Measurements from ENCODE around the gene TNS1.

The TNS1 gene

DNA sequence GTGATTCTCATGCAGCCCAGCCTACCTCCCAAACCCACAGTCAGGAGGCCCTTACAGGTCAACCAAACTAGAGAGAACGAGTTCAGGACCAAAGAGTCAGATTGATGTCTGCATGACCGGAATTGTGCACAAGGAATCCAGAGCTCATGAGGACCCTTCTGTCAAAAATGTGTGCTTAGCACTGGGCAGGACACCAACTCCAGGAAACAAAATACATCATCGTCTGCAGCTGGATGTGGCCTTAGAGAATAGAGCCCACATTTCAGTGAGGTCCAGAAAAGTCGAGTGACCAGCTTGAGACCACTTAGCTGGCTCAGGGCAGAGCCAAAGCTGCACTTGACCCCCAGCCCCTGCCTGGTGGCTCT lies 3.2 kb downstream of the TNS1 start:
- no peak for DNase-seq (ENCODE audit: low read depth in 1 of 2, low spot score in 1 of 2)
- Histone ChIP-seq H3K27ac (replicated peaks) (no peak overlapping the region), H3K4me3 (replicated peaks; ENCODE audit: insufficient read depth, low read length) (no peak overlapping the region), H3K27me3 (ENCODE audit: insufficient read depth, poor library complexity, severe bottlenecking) (no peaks in the 10 kb centered on the region)
- TF ChIP-seq SPI1 (IDR thresholded peaks at IDR 0.05; ENCODE audit: borderline replicate concordance, low read depth) = no peak
- TF ChIP-seq CTCF (IDR thresholded peaks at IDR 0.05; ENCODE audit: insufficient read depth, low read length) = no peak
- no peak for TF ChIP-seq GABPA (IDR thresholded peaks at IDR 0.05; ENCODE audit: low read depth)
- no peak for TF ChIP-seq POLR2AphosphoS5 (IDR thresholded peaks at IDR 0.05; ENCODE audit: low read depth)
- TF ChIP-seq, protein P1, sequence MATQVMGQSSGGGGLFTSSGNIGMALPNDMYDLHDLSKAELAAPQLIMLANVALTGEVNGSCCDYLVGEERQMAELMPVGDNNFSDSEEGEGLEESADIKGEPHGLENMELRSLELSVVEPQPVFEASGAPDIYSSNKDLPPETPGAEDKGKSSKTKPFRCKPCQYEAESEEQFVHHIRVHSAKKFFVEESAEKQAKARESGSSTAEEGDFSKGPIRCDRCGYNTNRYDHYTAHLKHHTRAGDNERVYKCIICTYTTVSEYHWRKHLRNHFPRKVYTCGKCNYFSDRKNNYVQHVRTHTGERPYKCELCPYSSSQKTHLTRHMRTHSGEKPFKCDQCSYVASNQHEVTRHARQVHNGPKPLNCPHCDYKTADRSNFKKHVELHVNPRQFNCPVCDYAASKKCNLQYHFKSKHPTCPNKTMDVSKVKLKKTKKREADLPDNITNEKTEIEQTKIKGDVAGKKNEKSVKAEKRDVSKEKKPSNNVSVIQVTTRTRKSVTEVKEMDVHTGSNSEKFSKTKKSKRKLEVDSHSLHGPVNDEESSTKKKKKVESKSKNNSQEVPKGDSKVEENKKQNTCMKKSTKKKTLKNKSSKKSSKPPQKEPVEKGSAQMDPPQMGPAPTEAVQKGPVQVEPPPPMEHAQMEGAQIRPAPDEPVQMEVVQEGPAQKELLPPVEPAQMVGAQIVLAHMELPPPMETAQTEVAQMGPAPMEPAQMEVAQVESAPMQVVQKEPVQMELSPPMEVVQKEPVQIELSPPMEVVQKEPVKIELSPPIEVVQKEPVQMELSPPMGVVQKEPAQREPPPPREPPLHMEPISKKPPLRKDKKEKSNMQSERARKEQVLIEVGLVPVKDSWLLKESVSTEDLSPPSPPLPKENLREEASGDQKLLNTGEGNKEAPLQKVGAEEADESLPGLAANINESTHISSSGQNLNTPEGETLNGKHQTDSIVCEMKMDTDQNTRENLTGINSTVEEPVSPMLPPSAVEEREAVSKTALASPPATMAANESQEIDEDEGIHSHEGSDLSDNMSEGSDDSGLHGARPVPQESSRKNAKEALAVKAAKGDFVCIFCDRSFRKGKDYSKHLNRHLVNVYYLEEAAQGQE (IDR thresholded peaks at IDR 0.05; ENCODE audit: insufficient replicate concordance, low read depth) = no peak

DNA sequence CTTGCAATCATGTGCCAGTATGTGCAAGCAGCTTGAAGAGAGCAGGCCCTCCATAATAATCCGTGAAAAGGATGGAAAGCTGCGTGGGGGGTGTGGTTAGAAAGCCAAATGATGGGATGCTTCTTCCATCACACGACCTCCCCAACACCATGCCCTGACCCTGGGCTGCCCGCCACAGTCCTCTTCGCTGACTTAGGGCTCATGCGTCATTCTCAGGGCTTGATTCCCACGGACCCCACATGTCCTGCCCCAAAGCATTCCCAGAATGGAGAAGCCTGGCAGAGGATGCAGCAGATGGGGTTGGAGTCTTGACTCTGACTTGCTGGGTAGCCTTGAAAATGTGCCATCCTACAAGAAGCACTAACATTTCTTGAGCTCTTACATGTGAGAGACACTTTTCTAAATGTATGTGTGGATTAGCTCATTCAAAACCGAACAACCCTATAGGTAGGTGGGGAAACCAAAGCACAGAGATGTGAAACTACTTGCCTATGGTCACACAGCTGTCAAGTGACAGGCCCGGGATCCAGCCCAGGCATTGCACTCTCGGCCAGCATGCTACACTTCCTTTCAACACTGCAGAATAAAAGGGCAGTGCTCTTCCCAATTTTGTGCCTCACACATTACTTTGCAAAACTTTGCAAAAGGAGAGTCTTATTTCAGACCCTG lies 3.7 kb downstream of the TNS1 start:
- no peak overlapping the region for H3K27ac ChIP-seq (replicated peaks)
- H3K27me3 ChIP-seq (ENCODE audit: insufficient read depth, poor library complexity, severe bottlenecking) = no peaks in the 10 kb centered on the region
- DNase-seq (ENCODE audit: low read depth in 1 of 2, low spot score in 1 of 2) = no peak
- TF ChIP-seq, protein P1 (IDR thresholded peaks at IDR 0.05; ENCODE audit: insufficient replicate concordance, low read depth) = no peak
- TF ChIP-seq GABPA (IDR thresholded peaks at IDR 0.05; ENCODE audit: low read depth) (no peak), SPI1 (IDR thresholded peaks at IDR 0.05; ENCODE audit: borderline replicate concordance, low read depth) (no peak), POLR2AphosphoS5 (IDR thresholded peaks at IDR 0.05; ENCODE audit: low read depth) (no peak), CTCF (IDR thresholded peaks at IDR 0.05; ENCODE audit: insufficient read depth, low read length) (no peak)
- no peak overlapping the region for H3K4me3 ChIP-seq (replicated peaks; ENCODE audit: insufficient read depth, low read length)

DNA sequence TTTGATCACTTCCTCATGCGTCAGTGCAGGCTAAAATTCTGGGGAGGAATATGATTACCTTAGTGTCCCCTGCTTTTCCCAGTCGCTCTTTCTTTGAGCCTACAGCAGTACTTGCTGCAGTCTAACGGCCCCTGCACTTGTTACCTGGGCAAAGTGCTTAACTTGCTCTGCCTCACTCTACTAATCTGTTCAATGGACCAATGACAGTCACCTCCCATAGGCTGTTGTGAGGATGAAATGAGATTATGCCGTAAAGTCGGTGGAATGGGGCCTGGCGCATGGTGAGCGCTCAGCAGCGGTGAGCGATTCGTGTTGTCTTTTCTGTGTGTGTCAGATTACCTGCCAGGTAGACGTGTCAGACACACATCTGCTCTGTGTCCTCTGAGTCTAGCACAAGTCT lies 5.3 kb downstream of the TNS1 start:
- Histone ChIP-seq H3K27ac (replicated peaks) (no peak overlapping the region), H3K4me3 (replicated peaks; ENCODE audit: insufficient read depth, low read length) (no peak overlapping the region)

DNA sequence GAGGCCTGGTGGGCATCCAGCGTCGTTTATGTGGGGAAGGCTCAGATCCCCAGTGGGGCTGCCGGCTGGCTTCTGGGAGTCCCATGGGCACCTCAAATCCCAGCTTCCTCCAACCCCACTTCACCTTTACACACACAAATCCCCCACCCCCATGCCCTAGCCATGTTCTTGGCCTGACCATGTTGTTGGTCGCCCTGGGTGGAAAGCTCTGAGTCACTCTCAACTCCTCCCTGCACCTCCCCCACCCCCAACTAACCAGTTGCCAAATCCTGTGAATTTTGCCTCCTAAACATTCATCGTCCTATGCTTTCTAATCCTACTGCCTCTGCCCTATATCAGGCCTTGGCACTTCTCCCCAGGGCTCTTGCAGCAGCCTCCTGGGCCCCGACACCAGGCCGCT lies 6.4 kb downstream of the TNS1 start:
- Histone ChIP-seq H3K4me3 (replicated peaks; ENCODE audit: insufficient read depth, low read length) (no peak overlapping the region), H3K27me3 (ENCODE audit: insufficient read depth, poor library complexity, severe bottlenecking) (no peaks in the 10 kb centered on the region), H3K27ac (replicated peaks) (no peak overlapping the region)
- peak in 1 of 2 experiments; percentile 36 for DNase-seq (ENCODE audit: low read depth in 1 of 2, low spot score in 1 of 2)
- TF ChIP-seq SPI1 (IDR thresholded peaks at IDR 0.05; ENCODE audit: borderline replicate concordance, low read depth) = no peak
- TF ChIP-seq CTCF (IDR thresholded peaks at IDR 0.05; ENCODE audit: insufficient read depth, low read length) = no peak
- TF ChIP-seq, protein P1 (IDR thresholded peaks at IDR 0.05; ENCODE audit: insufficient replicate concordance, low read depth) = no peak

More for the DNA sequence above, 5.3 kb downstream of the TNS1 start:
- no peak for DNase-seq (ENCODE audit: low read depth in 1 of 2, low spot score in 1 of 2)
- no peak for TF ChIP-seq GABPA (IDR thresholded peaks at IDR 0.05; ENCODE audit: low read depth)
- no peaks in the 10 kb centered on the region for H3K27me3 ChIP-seq (ENCODE audit: insufficient read depth, poor library complexity, severe bottlenecking)
